ENCODE results near the gene CLRN2. TPM values are rescaled to one million over a fixed set of nuclear protein-coding genes. Genes with fewer than 3 reads are reported as not detected.

Gene CLRN2, protein sequence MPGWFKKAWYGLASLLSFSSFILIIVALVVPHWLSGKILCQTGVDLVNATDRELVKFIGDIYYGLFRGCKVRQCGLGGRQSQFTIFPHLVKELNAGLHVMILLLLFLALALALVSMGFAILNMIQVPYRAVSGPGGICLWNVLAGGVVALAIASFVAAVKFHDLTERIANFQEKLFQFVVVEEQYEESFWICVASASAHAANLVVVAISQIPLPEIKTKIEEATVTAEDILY
- not detected for total RNA-seq
- long read RNA-seq, result 0 reads

DNA sequence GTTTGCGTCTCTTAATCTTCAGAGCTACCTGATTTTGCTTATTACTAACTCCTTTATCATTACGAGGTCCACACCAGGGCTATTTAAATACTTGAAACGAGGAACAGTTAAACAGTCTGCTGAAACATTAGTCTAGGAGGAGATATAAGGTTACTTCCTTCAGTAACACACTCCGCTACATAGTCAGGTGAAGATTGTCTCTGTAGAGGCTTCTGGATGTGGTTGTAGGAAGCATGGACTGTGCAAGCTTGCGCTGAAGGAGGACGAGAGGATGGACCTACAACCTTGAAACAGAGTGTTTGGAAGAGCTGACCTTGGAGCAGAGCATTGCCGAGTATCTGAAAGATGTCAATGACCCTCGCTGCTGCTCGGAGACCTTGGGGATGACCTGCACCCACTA, at the start of gene CLRN2:
CLRN2 (plus strand) TSS at position 301 of the 400 bp plus-strand sequence. CDS start 102 bp downstream, outside the sequence.
- DNase-seq (no peak), ATAC-seq (no peak)
- intact Hi-C loops (cut with micrococcal nuclease), result no loop called here

DNA sequence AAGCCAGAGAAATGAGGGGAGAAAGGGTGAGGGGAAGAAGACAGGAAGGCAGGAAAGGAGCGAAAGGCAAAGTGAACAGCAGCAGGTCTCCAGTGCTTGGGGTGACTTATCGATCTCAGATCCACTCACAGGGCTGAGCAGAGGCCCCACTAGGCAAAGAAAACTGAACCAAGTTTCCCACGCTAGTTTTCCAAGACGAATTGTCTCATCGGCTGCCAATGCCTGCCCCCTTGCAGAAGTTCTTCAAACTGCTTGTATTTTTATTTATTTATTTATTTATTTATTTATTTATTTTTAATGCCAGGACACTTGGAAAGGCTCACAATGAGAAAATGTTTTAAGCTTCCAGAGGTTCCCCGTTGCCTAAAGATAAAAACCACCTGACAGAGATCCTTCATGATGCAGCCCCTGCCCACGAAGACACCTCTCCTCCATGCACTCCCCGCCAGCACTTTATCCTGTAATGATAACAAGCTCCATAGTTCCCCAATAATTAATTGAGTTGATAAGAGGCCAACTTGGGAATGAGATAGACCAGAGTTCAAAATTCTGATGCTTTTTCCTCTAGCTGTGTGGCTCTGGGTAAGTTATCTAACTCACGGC, 46.2 kb upstream of the CLRN2 start:
- intact Hi-C loops (cut with micrococcal nuclease), result no loop called here
- no peak for DNase-seq
- ATAC-seq, result no peak

GRCh38 chr4:17469931-17470674, 44.9 kb upstream of the CLRN2 start:
- ATAC-seq, result peak; percentile 28
- intact Hi-C loops (cut with micrococcal nuclease), result no loop called here
- no peak for DNase-seq

DNA sequence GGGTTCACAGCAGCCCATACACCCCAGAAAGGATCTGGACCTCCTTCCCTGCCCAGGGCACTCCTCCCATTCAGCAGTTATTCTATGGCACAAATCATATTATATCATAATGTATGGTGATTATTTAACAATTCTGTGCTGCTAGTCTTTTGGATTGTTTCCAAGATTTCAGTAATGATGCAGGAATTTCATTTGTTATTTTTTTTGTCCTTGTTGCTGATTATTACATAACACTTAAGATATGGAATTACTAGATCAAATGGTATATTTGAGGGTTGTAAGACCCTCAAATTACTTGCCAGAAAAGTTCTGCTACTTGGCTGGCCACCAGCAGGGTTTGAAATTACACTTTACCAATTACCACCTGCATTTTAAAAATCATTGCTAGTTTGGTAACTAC, 39.5 kb upstream of the CLRN2 start:
- DNase-seq, result no peak
- no peak for ATAC-seq
- intact Hi-C loops (cut with micrococcal nuclease), result no loop called here

- ATAC-seq (no peak), DNase-seq (no peak)
- intact Hi-C loops (cut with micrococcal nuclease), result no loop called here
Measured at GRCh38 chr4:17476853-17477252, 38.1 kb upstream of the CLRN2 start.

GRCh38 chr4:17477774-17478472, 37.0 kb upstream of the CLRN2 start:
- ATAC-seq (no peak), DNase-seq (no peak)
- intact Hi-C loops (cut with micrococcal nuclease), result no loop called here

DNA sequence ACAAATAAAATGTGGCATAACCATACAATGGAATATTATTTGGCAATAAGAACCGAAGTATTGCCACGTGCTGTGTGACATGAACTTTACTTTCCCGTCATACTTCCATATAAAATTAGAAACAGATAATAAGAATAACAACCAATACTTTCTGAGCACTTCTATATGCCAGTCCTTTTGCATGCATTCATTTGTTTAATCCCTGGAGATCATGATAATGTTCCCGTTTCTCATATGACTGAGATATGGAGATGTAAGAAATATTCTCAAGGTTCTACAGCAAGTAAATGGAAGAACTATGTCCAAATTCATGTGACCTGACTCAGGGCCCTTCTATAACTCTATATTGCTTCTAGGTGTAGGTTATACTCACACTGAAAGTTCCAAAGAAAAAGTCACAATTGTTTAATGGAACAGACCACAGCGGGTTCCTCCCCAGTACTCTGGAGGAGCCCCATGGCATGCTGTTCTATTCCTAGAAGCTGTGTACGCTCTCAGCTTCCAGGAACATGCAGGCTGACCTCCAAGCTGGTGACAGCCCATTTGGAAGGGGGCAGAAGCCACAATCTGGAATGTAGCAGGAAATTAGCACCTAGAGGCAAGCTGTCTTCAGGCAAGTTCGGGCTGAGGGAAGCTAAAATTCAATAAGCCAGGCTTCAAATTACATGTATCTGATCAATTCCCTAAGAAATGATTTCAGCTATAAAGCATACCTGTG, 34.6 kb upstream of the CLRN2 start:
- ATAC-seq (peak; percentile 85), DNase-seq (no peak)
- intact Hi-C loops (cut with micrococcal nuclease), result no loop called here

GRCh38 chr4:17480955-17481354, 34.0 kb upstream of the CLRN2 start:
- no peak for ATAC-seq
- DNase-seq, result no peak
- intact Hi-C loops (cut with micrococcal nuclease), result no loop called here

DNA sequence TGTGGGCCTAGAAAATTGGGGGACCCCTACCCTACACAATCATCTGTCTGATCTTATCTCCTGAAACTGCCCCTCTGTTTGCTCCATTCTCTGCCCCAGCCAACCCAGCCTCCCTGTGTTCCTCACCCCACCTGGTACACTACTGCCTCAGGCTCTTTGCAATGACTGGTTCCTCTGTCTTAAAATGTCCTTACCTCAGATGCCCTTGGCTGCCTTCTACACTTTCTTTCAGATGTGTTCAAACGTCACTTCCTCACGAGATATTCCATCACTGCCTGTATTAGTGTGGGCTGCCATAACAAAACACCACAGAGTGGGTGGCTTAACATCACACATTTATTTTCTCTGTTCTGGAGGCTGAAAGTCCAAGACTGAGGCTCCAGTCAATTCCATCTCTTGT, 32.2 kb upstream of the CLRN2 start:
- intact Hi-C loops (cut with micrococcal nuclease), result no loop called here
- DNase-seq (no peak), ATAC-seq (no peak)

- DNase-seq (no peak), ATAC-seq (no peak)
- intact Hi-C loops (cut with micrococcal nuclease), result no loop called here
Measured at GRCh38 chr4:17489123-17489522, 25.8 kb upstream of the CLRN2 start.

- ATAC-seq, result no peak
- intact Hi-C loops (cut with micrococcal nuclease), result no loop called here
- DNase-seq, result no peak
Measured at GRCh38 chr4:17489721-17490120, 25.2 kb upstream of the CLRN2 start.

- no peak for DNase-seq
- no peak for ATAC-seq
- intact Hi-C loops (cut with micrococcal nuclease), result no loop called here
Measured at GRCh38 chr4:17490575-17491059, 24.3 kb upstream of the CLRN2 start.

GRCh38 chr4:17491196-17491595, 23.8 kb upstream of the CLRN2 start:
- no peak for ATAC-seq
- no peak for DNase-seq
- intact Hi-C loops (cut with micrococcal nuclease), result no loop called here

GRCh38 chr4:17492058-17492741, 22.8 kb upstream of the CLRN2 start:
- peak; percentile 52 for ATAC-seq
- DNase-seq, result no peak
- intact Hi-C loops (cut with micrococcal nuclease), result no loop called here

DNA sequence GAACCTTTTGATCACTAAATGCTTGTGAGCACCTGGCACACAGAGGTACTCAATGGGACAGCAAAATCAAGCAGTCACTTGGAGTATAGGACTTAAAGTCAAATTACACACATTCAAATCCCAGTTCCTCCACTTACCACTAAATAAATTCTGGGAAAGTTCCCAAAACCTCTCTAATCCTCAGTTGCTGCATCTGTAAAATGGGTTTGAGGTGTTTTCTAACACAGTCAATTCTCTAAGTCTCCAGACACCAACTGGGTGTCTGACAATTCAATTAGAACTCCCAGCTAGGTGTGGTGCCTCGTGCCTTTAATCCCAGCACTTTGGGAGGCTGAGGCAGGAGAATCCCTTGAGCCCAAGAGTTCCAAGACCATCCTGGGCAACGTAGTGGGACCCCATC, 22.1 kb upstream of the CLRN2 start:
- DNase-seq (no peak), ATAC-seq (no peak)
- intact Hi-C loops (cut with micrococcal nuclease), result no loop called here

- DNase-seq (no peak), ATAC-seq (no peak)
- intact Hi-C loops (cut with micrococcal nuclease), result no loop called here
Measured at GRCh38 chr4:17493619-17494018, 21.3 kb upstream of the CLRN2 start.

GRCh38 chr4:17494258-17495190, 20.4 kb upstream of the CLRN2 start:
- DNase-seq, result no peak
- intact Hi-C loops (cut with micrococcal nuclease), result no loop called here
- no peak for ATAC-seq
